ENCODE results near the gene CD44.

The CD44 gene

DNA sequence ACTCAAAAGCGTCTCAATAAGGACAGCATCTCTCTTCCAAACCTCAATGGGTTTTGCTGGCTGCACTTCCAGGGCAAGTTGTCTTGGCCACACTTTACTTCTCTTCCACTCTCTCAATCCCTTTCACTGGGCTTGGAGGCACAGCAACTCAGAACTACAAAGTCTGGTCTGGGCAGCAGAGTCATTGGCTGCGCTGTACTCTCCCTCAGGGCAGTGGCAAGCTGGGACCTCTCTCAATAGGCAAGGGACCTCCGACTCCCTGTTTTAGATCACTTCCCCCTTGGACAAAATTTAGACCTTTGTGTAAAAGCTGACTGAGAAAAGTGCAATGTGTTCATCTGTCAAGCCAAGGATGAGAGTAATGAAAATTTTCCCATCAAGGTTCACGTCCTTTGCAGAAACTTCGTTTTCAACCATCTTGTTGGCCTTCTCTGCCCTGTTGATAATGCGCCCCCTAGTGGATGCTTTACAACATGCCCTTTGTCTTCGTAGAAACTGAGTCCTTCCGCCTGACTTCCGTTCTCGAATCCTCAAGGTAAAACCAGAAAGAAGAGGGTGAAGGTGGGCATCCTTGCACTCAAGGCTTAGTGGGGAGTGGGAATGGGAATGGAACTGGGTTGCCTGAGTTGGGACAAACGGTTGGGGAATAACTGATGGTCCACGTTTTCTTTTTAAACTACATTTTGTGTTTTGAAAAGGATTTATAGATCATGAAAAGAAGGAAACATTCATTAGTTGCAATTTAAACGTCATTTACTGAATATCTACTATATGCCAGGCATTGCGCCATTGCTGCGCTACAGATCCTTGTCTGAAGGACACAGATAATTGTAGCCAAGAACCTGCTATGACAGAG, 99.1 kb downstream of the CD44 start:
- DNase-seq (ENCODE audit: low spot score): peak; percentile 74

DNA sequence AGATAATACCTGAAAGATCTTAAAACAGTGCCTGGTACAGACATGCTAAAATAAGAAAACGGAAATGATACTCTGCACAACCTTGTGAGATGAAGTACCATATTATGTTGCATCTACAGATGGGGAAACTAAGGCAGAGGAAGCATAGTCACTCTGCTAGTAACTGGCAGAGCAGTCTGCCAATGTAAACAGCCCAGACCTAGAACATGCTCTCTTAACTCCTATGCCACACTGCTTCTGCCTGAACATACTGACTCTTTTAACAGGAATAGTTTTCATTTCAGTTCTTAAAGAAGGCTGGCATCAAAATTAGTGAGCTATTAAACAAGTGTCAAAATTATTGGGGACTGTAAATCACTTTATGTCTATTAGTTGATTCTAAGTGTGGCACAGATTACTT, 99.9 kb downstream of the CD44 start:
- DNase-seq (ENCODE audit: low spot score): no peak

DNA sequence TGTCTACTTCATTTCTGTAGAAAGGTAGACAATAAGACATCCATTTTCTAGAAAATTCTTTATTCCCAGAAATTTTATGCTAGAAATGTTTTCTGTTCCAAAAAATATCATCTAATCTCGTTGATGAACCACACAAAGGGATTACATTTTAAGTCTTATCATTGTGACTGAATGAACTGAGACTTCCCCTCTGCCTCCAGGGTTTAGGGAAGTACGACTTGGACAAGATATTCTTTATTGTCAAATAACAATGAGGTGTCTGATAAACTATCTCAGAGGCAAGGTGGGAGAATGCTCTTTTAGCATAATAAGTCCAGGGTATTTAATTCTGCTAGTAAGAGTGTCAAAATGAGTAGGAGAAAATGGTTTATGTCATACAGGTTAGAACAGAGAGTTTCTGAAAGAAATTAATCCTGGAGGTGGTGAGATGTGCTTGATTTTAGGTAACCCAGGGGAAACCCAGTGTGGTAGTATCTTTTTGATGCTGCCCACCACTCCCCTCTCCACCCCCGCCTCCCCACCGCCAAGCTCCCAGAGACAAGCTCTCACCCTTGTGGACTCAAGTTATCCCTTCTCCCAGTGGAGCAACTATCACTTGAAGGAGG, 100.6 kb downstream of the CD44 start:
- no peak for DNase-seq (ENCODE audit: low spot score)

DNA sequence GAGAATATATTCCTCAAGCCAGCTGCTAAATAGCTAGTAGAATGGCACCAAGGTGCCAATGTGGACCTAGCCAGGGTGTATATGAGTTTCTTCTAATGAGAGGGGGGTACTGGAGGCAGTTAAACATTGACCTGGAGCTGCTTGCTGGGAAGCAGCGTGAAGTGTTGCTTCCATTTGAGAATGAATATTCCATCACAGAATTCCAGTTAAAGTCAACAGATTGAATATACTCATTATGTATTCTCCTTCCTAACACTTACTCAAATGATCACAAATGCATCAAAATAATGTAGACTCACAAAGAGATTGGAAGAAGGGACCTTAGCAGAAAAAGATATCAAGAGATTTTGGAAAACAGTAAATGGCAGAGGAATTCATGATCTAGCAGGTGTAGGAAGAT, 102.1 kb downstream of the CD44 start:
- DNase-seq (ENCODE audit: low spot score): no peak

DNA sequence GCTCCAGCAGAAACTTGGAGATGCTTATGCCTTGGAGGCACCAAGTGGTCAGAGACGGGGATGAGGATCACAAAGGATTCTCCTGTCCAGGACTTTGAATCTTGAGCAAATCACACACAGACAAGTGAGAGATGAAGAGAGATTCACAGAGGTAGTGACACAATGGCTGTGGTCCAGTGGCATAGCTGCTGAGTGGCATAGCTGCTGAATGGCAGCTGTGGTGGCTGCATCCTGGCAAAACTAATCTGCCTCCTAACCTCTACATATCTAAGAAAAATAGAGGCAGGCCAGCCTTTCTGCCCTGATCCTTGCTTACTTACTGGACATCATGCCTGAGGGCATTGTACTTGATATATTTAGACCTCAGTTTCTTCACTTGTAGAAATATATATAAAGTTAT, 102.6 kb downstream of the CD44 start:
- no peak for DNase-seq (ENCODE audit: low spot score)

DNA sequence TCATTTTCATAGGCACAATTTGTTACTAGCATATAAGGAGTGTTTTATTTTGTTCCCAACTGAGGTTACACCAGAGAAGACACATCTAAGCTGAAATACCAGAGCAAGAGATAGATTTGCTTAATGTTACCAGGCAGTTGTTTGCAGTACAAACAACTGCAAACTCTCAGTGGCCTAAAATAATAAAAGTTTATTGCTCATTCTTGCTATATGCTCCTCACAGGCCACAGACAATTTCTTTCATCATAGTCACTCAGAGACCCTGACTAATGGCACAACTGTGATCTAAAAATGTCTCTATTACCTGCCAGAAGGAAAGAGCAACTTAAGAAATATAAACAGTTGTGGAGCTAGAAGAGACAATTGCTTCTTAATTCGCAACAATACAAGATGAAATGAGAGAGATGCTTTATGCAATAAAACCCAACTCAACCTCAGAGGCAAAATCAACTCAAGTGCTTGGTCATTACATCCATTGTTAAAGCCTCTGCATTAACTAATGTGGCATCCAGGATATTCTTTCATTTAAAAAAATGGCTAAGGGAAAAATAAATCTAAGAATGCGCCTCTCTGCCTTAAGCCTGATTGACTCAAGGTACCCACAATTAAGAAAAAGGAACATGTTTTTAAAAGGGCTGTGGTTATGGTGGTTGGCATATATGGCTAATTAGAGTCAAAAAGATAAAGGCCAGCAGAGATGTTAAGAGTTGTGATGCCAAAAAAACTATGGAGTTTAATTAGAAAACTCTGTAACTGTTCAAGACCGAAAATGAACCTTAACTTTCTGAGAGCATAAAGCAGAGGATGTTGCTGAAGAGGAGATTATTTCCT, 103.7 kb downstream of the CD44 start:
- DNase-seq (ENCODE audit: low spot score): no peak

DNA sequence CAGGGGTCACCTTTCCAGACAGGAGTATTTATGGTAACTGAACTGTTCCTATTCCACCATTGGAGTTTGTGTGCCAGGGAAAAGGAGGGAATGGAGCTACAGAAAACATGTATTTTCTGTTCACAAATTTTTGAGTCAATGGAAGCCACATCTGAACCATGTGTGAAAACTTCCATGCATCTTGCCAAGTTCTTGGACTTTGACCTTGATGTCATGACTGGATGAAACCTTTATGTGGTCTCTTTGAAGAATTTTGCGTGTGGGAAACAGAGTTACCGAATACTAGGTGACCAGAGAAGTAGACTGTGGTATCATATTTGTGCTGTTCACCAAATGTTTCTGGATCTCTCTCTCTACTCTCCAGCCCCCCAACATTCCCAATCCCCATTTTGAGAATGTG, 104.8 kb downstream of the CD44 start:
- no peak for DNase-seq (ENCODE audit: low spot score)

DNA sequence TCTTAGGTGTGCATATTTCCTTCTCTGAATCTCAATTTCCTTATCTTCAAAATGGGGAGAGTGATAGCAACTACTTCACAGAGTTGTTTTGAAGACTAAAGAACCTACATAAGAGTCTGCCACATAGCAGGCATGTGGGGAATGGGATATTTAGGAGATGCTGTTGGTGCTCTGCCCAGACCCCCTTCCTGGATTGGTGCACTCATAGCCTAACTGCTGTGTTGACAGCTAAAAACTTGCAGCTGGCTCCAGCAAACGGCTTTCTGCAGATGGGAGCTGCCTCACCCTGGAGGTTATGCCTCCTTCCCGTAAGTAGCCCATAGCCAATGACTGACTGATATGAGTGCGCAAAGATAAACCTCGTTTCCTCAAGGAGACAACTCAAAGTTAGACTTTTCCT, 106.1 kb downstream of the CD44 start:
- DNase-seq (ENCODE audit: low spot score): no peak

DNA sequence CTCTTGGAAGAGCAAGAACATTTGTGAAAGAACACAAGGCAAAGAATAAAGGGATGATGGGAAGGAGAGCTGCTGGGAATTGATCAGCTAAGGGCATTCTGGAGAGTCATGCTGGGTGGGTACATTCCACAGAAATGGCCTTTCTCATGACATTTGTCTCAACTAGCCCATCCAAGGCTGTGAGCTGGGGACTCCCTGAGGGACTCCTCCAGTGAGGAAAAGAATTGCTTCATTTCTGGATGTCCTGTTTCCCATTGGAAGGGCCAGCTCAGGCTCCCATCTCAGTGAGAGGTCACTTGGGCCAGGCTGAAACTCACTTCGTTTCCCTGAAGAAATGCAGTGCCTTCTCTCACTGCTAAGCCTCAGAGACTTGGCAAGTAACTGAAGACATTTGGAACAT, 106.8 kb downstream of the CD44 start:
- no peak for DNase-seq (ENCODE audit: low spot score)

DNA sequence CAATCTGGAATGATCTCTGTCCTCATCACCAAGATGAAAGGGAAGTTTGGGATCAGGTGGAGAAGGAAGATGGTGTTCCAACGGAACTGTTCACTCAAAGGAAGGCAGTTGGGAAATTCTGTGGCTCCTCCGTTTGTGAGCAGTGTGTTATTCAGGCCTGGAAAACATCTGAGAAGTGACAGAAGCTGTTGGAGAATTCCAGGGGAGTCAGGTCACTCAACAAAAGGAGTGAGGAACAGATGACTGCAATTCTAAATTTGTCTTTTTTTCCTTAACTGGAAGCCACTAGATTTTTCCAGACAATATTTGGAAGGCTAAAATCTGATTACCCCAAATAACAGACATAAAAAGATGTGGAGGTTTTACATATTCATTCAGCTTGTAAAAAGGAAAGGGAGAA, 107.8 kb downstream of the CD44 start:
- no peak for DNase-seq (ENCODE audit: low spot score)

DNA sequence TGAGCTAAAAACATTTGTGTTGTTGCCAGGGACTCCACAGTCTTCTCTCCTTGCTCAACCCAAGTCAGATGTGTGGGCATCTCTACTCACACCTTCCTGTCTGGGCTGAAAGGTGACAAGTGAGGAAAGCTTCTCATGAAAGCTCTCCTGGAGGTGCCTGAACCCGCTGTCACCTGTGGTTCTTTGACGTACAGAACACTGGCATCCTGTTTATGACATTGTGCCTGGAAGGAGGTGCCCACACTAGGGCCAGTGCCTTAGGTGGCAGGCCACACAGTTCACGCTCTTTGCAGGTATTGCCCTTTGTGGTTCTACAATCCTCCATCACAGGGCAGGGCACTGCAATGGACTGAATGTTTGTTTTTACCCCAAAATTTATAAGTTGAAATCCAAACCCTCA, 108.5 kb downstream of the CD44 start:
- peak; percentile 30 for DNase-seq (ENCODE audit: low spot score)

DNA sequence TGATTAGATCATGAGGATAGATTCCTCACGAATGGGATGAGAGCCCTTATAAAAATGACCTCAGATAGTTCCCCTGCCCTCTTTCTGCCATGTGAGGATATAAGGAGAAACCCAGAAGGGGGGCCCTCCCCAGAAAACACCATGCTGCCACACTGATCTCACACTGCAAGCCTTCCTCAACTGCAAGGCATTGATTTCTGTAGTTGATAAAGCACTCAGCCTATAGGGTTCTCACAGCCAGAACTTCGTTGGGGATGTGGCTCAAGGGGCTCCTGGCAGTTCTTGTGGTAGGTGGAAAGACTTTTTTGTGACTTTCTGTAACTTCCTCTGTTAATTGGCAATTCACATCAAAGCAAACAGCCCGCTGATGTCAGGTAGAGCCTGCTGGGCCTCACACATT, 108.9 kb downstream of the CD44 start:
- no peak for DNase-seq (ENCODE audit: low spot score)

DNA sequence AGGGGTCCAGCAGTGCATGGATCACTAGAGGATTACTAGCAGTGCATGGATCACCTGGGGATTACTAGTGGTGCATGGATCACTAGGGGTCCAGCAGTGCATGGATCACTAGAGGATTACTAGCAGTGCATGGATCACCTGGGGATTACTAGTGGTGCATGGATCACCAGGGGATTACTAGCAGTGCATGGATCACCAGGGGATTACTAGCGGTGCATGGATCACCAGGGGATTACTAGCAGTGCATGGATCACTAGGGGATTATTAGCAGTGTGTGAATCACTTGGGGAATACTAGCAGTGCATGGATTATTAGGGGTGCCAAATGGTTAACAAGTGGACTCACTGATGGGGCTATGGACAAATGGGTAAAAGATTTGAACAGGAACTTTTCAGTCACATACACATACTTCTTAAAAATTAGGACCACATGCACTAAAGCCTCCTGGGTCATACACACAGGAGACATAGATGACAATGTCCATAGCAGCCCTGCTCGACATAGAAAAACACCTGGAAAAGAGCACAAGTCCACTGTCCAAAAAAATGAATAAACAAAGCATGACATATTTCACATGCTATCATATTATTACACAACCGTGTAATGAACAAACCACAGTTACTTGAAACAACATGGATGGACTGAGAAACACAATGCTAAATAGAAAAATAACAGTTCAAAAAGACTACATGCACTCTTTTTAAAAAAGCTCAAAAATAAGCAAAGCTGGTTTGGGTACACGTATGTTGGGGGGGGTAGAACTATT, 109.8 kb downstream of the CD44 start:
- DNase-seq (ENCODE audit: low spot score): no peak

DNA sequence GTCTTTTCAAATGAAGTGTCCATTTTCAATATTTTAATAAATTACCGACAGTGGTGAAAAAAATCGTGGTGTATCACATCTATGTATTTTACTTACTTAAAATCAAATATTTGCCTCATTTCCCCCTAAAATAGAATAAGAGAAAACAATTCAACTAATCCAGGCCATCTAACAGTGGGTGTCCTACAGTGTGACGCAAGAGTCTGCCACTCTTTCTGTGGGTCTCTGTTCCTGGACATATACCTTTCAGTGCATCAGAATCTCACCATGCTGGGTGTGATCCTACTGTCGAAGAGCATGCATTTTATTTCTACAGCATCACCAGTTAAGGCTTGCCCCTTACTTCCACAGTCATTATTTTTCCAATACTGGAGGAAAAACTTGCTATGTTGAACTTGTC, 111.2 kb downstream of the CD44 start:
- DNase-seq (ENCODE audit: low spot score): no peak

DNA sequence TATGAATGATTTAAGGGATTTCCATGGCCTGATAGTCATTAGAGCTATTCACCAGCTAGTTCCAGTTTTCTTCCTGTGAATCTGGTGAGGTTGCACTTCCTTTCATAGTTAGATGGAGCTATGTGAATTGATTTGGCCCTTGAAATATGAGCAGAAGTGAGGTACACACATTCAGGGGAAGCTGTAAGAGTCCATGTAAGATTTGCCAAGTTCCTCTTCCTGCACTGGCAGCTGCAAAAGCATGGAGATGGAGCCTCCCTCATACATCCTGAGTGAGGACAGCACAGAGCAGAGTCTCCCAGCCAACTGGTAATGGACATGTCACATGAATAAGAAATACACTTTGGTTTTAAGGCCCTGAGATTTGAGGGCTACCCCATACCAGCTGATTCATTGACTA, 111.7 kb downstream of the CD44 start:
- no peak for DNase-seq (ENCODE audit: low spot score)

DNA sequence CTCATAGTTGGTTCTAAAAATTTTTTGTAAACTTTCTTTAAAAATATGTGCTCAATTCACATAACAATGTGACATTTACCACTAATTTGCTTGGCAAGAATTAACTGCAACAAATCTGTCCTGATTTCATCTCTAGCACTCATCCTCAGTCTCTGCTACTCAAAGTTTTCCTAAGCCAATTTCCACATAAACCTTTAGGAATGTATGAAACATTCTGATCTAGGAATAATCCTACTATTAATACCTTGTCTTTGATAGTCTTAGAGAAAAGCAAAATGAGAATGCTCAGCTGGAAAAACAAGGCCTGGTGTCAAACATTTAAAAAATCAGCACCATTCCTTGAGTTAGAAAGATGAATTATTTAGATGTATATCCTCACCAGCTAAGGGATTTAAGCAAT, 114.3 kb downstream of the CD44 start:
- no peak for DNase-seq (ENCODE audit: low spot score)

DNA sequence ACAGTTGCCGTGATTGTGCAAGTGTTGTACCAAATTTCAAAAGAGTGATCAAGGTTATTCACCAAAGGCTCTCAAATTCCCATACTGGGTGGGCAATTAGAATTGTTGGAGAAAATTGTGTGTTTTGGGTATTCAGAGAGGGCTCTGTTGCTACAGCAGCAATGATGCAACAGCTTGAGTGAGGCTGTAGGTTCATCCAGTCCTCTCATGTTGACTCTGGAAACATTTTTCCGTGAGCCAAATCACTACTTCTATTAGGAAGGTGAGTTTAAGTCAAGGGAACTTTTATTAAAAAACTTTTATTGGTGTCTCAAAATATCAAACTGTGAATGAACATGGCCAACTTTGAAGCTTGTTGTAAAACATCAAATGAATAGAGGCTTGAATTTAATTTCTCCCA, 116.5 kb downstream of the CD44 start:
- DNase-seq (ENCODE audit: low spot score): no peak

DNA sequence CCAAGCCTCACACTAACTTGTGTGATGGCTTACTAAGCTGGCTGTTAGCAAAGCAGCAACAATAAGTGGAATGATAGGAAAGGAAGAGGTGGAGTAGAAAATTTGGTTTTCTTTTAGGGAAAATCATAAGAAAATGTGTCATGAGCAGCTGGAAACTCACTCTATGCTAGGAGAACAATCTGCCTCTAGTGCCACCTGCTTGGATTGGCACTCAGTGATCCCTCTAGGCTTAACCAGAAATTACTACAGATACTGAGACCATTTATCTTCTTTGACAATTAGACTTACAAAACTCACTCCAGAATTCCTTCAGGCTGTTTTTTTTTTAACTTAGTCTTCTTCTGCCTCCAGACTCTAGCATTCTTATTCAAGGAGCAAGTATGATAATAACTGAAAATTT, 117.3 kb downstream of the CD44 start:
- DNase-seq (ENCODE audit: low spot score): no peak

DNA sequence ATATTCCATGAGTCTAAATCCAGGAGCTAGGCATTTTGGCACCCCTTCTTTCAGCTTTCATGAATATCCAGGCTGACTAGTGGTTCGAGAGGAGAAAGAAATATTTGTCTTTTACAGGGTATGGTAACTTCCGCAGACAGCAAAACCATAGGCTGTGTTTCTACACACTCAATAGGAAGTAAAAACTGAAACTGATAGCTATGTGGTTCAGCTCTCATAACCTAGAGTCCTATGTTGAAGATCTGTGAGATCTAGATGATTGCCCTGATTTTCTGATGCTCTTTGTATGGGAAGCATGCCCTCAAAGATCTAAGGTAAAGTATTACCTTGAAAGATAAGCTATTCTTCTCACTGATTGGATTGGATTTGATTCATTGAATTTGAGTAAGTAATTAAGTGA, 118.3 kb downstream of the CD44 start:
- DNase-seq (ENCODE audit: low spot score): peak; percentile 43

DNA sequence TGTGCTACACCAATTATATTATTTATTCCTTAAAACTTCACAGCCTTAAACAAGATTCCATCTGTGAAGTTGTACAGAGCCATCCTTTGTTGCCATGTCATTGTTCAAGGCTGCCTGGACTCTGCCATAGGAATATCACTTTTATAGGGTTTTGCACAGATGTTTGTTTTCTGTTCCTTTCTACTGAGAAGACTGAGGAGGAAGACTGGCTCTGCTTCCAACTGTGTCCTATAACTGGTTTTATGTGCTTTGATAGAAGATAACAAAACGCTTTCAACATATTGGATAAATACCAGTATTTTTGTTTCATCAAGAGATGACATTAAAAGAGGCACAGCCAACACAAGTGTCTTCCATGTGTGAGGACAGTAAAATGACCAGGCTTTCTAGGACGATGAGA, 120.6 kb downstream of the CD44 start:
- no peak for DNase-seq (ENCODE audit: low spot score)

DNA sequence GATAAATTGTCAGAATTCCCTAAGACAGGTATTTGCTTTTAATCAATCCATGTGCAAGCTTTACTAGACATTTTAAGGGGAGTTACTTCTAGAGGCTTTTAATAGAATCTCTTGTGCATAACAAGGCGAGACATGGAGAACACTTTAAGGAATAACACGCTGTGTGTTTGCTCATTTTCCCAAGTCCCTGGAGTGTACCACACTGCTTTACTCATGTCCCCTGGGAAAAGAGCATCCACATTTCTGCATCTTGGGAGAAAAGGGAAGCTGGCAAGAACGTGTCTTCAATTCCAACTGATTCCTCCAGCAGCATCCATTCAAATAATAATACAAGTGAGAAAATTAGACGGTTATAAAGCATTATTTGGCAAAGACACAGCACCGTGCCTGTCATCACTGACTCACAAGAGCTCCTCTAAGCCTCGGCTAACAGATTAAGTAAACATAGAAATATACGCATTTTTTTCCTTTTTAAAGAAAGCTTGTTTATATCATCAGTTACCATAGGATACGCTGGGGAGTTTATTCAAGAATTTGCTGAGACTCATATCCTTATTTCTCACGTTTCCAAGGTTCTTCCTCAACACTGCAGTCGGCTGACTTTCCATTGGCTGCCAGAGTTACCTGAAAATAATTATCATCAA, 121.5 kb downstream of the CD44 start:
- no peak for DNase-seq (ENCODE audit: low spot score)

DNA sequence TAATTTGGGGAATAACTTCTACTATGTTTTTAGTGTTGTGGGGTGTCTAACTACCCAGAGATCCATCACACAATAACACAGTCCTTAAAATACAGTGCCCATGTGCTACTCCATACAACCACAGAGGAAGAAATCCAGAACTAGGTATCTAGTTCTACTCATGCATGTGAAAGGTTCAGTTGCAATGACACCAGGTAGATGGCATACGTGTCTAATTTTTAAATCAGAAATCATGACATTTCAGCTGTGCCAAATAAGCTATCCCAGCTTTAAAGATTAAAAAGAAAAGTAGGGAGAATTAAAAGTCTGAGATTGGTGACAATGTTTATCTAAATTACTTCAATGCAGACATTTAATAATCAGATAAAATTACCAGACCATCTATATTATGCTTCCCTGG, 122.2 kb downstream of the CD44 start:
- DNase-seq (ENCODE audit: low spot score): no peak

Data from activated CD4-positive, alpha-beta T cell treated with anti-CD3 and anti-CD28 coated beads, Interleukin-2, Interleukin-4, amounts not matched to agents 100 ng/mL and 50 ng/mL, durations not matched to agents 16 hours and 8 hours (primary cell).